Gastroesophageal sphincter (tissue), 3 donors: Measurements from ENCODE around the gene C4orf50.

ENCODE experiments used
- CTCF ChIP-seq, 4 experiments: fragments of 200-600 bp in 2 of 4; fragments of 450-650 bp in 2 of 4; sonication (generic) in 1 of 4; IDR thresholded peaks; one replicate each; pipeline ENCODE4 v1.5.1; 2017 to 2019; ENCODE audit warnings: antibody characterized with exemption in 4 of 4, mild to moderate bottlenecking in 2 of 4, moderate library complexity in 2 of 4
- POLR2A ChIP-seq, 2 donors: fragments of 450-650 bp; IDR thresholded peaks; one replicate each; pipeline ENCODE4 v1.6.1; 2017; ENCODE audit warnings: antibody characterized with exemption in 2 of 2, mild to moderate bottlenecking in 2 of 2, moderate library complexity in 1 of 2

- TF ChIP-seq CTCF (IDR thresholded peaks at IDR 0.05) (no peak), POLR2A (IDR thresholded peaks at IDR 0.05) (no peak)
These were observed 32.3 kb upstream of the C4orf50 start for GRCh38 chr4:6050551-6050950.
